Left lobe of liver (tissue), 2 donors: Measurements from ENCODE around the gene GRIP2. TPM values are rescaled to one million over a fixed set of nuclear protein-coding genes. Genes with fewer than 3 reads are reported as not detected.

Source experiments
- ATAC-seq: fragments of 200-7000 bp; cut with Tn5 transposase; one replicate; pipeline ENCODE4 v1.9.1; 2020; ENCODE audit warnings: mild to moderate bottlenecking, moderate library complexity
- DNase-seq: peaks from one replicate; pipeline ENCODE4 v3.0.0-alpha.2; 2020; ENCODE audit warnings: low spot score
- total RNA-seq: library from RNA; stranded (reverse); gene quantifications from one replicate; pipeline ENCODE4 v1.2.1, GENCODE V29; 2021
- donor health status: DM: no; HTN: no; CAD: no; lungs with moderate emphysema.
- donor health status: DM: no; HTN: yes; CAD: no.

Gene GRIP2
- total RNA-seq, 1 donor from 2014 or later = 0.40 TPM

DNA sequence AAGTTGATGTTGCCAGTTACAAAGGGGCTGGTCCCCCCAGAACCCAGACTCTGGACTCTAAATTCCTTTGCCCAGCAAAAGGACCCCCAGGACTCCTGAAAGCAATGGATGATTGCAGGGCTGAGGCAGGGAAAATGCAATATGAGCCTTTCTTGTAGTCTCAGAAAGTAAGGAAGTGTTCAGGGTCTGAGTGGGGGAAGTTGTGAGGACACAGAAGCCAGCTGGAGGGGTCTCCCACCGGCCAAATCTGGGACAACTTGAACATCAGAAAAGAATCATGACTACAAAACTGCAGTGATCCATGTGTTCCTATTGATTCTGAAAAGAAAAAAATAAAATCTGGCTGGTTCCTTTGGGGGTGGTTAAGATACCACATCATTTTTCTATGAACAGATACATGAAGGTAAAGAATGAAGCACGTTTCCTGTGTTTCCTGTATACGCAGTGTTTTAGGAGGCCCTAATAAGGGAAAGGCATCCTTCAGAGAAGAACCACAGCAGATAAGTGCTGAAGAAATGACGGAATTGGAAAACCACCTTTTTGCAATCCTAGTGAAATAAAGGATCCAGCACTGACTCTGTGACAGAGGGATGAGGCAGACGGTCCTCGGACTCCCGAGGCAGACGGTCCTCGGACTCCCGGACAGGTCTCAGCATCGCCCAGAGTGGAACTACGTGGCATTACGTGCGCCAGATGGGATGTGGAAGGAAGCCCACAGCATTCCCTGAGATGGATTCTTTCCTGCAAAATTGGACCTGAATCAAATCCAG lies 22.2 kb upstream of the GRIP2 start:
- DNase-seq = no peak
- ATAC-seq = no peak

DNA sequence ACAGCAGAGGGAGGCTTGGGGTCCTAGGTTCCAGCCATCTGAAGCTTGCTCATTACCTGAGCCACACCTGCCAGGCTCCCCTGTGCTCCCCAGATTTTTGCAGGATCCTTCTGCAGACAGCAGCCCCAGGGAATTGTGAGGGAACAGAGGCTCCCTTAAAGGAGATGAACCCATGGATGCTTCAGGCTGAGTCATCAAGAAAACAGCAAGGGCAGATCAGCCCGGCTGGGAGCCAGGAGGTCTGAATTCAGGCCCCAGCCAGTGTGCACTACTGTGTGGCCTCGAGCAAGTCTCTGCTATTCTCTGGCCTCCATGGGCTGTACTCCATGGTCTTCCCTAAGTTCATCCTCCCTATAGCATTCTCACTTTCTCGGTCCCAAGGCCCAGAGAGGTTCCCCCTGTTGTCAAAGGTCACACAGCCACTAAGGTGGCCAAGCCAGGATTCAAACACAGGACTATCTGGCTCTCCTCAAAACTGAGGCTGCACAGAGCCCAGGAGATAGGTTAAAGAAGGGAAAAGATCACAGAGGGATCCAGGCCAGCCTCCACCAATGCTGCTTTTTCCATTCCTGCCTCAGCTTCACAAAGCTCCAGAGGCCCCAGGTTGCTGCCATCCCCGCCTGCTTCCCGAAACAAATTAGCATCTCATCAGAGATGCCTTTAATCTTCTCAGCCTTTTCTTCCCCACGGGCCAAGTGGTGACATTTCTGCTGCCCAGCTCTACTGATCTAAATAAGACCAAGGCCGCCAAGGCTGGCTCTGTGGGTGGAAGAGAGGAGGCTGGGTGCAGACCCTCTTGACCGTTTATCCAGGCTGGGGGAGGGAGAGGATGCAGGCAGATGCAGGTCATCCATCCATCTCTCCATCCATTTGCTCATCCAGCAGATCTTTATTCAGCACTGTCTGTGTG lies 21.2 kb upstream of the GRIP2 start:
- no peak for DNase-seq
- ATAC-seq = no peak

DNA sequence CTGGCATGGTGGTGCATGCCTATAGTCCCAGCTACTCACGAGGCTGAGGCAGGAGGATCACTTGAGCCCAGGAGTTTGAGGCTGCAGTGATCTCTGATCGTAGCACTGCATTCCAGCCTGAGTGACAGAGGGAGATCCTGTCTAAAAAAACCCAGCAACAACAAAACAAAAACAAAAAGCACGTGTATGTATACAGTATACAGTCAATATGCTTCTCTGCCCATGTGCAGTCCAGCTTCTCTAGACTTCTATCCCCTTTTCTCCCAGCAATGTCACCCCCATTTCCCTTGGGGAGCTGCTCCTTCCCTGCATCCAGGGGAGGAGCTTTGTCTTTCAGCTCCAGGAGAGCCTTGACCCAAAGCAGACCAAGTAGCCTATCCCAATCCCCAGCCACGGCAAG lies 20.0 kb upstream of the GRIP2 start:
- ATAC-seq (no peak), DNase-seq (no peak)

- DNase-seq = no peak
- ATAC-seq = no peak
Observed at GRCh38 chr3:14558029-14558428, 17.9 kb upstream of the GRIP2 start.

GRCh38 chr3:14555835-14556234 lies 15.7 kb upstream of the GRIP2 start:
- DNase-seq = no peak
- ATAC-seq = peak; percentile 87

DNA sequence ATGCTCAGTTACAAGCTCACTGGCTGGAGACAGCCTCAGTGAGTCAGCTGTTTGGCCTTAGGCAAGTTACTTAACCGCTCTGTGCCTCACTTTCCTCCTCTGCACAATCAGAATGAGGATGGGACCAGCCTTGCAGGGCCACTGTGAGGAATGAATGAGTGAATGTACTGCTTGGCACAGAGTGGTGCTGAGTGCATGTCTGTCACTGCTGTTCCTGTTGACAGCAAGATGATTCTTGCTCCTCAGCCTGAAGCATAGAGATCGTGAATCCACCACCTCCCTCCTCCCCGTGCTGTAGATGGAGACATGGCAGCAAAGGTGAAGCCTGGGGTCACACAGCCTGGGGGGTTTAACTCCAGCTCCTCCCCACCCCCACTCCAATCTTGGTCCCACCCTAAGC lies 14.6 kb upstream of the GRIP2 start:
- ATAC-seq (no peak), DNase-seq (no peak)

DNA sequence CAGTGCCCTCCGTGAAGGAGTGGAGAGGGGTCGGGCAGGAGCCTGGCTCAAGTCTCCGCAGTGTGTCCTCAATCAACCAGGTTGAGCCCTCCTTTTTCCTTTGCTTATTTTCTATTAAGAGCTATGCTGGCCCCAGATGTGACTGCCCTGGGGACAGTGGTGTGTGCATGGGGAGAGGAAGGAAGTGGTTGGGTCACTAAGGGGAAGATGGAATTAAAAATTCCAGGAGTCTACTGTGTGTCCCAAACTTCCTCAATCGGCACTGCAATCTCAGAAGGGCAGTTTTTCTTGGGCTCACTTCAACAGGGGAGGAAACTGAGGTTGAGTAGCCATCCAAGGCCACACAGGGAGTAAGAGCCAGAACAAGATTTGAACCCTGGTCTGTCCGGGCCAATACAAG lies 13.7 kb upstream of the GRIP2 start:
- no peak for DNase-seq
- ATAC-seq = no peak

DNA sequence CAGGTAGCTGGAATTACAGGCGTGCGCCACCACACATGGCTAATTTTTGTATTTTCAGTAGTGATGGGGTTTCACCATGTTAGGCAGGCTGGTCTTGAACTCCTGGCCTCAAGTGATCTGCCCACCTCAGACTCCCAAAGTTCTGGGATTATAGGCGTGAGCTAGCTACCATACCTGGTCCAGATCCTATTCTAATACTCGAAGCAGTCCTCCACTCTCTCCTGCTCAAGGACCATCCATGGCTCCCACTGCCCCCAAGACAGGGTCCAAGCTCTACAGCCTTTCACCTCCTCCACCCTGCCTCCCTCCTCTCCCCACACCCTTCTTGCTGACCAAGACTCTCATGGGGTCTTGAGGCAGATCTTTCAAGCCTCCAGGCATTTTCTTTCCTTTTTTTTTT lies 12.6 kb upstream of the GRIP2 start:
- no peak for ATAC-seq
- DNase-seq = no peak

- DNase-seq (no peak), ATAC-seq (no peak)
Observed at GRCh38 chr3:14552041-14552648, 12.0 kb upstream of the GRIP2 start.

DNA sequence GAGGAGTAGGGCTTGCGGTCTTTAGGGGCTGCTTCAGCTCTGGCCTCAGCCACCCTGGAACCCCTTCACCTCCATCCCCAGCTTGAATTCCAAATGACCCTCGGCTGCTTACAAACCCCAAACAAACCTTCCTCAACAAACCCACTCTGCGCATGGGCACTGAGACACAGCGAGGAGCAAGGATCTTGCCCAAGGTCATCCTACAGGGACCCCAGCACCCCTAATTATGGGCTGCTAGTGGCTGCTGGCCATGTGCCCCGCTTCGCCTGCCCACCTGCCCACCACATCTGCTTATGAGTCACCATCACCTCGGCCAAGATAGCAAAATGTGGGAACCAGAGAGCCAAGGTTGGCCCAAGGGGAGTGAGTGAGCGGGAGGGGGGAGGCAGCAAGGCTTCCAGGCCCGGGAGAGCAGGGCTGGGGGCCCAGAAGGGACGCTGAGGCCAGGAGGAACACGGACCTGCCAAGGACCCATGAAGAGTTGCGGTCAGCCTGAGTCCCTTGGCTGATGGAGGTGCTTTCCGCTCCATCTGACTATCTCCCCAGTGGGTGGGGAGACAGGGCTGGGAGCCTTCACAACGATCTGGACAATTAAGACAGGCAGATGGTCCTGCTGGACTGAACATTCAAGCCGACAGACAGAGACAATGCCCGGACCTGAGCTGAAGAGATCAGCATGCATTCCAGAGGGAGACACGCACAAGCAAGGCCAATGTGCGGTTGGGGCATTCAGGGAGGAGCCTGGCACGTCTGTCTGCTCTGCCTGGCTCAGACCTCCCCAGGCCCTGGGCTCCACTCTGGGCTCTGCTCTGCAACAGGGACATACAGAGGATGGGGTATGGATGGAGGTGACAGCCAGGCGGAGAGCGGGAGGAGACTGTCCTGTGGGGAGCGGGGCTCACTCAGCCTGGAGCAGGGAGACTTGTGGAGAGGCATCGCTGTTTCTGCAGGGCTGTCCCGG lies 10.8 kb upstream of the GRIP2 start:
- DNase-seq = no peak
- ATAC-seq = no peak

DNA sequence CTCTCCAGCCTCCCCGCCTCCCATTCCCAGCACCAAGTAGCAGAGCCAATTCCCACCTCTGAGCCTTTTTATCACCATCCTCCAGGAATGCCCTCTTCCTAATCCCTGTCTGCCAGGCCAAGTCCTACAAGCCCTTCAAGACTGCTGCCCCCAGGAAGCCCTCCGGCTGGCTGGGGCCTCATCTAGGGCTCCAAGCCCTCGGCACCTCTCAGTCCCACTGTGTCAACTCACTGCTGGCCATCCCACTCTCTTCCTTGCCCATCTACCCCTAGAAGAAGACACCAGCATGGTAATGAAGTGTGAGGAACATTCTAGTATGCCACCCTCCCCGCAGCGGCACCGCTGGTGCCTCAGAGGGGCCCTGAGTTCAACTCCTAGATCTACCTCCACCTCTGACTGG lies 10.0 kb upstream of the GRIP2 start:
- no peak for ATAC-seq

GRCh38 chr3:14549256-14549919 lies 9.2 kb upstream of the GRIP2 start:
- ATAC-seq (peak; percentile 37), DNase-seq (no peak)

More for the DNA sequence above, 10.0 kb upstream of the GRIP2 start:
- DNase-seq = no peak

DNA sequence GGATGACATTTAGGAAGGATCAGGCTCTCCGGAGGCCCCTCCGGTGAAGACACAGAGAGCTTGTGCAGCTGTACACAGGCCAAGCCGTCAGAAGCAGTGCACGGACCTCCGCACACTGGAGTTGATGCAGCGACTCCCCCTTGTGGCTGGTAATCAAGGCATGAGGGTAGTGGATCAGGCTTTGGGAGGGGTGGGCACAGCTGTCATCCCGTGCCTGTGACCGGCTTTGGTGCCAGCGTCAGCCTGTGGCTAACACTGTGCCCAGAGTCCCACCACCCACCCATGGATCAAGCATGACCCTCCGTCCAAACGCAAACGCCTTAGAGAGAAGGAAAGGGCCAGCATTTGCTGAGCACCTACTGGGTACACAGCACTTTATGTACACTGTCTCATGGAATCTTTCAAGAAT lies 8.2 kb upstream of the GRIP2 start:
- peak; percentile 72 for ATAC-seq
- DNase-seq = no peak

- ATAC-seq (no peak), DNase-seq (no peak)
Observed at GRCh38 chr3:14547693-14548092, 7.6 kb upstream of the GRIP2 start.

DNA sequence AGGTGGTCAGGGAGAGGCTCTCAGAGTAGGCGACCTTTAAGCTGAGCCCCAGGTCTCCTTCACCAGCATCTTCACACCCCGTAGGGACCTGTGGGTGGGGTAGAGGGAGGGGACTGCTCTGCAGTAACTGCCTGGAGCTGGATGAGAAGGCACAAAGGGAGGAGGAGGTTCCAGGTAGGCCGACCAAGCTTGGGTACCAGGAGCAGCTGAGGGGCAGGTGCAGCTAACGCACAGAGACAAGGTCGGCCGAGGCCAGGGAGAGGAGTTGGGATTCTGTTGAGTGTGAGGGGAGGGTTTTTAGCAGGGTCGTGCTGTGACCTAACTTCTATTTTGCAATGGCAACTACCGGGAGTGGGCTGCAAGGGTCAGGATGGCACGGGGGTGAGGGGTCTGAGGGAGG lies 5.9 kb upstream of the GRIP2 start:
- DNase-seq = no peak
- ATAC-seq = no peak

GRCh38 chr3:14545251-14545635 lies 5.1 kb upstream of the GRIP2 start:
- ATAC-seq (no peak), DNase-seq (no peak)

- no peak for ATAC-seq
- DNase-seq = no peak
Observed at GRCh38 chr3:14544282-14545250, 4.4 kb upstream of the GRIP2 start.

- ATAC-seq = no peak
Observed at GRCh38 chr3:14543446-14543845, 3.3 kb upstream of the GRIP2 start.

GRCh38 chr3:14542656-14543055 lies 2.5 kb upstream of the GRIP2 start:
- ATAC-seq (no peak), DNase-seq (no peak)

More at GRCh38 chr3:14543446-14543845, 3.3 kb upstream of the GRIP2 start:
- DNase-seq = no peak
